SH-SY5Y (cell line): Measurements from ENCODE around the gene HDGFL2.

ENCODE experiments used
- GATA2 ChIP-seq: IDR thresholded peaks from 2 replicates; pipeline ENCODE4 v1.6.1; 2011; ENCODE audit warnings: mild to moderate bottlenecking, low read depth, low read length
- GATA3 ChIP-seq: IDR thresholded peaks from 2 replicates; pipeline ENCODE4 v1.6.1; 2011; ENCODE audit warnings: low read depth, mild to moderate bottlenecking, low read length, moderate library complexity

Gene HDGFL2

DNA sequence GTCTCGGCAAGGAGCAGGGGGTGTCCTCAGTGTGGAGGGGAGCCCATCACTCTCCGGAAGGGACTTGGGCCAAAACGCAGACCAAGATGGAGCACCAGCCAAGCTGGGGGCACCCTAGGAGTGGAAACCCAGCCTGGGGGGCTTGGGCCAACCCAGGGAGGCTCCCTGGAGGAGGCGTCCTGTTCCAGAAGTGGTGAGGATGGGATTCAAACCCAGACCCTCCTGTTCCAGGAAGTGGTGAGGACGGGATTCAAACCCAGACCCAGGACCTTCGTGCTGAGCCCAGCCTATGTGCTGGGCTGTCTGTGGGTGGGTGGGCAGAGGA is 47.0 kb downstream of the HDGFL2 start:
- TF ChIP-seq GATA2 (no peak), GATA3 (no peak)

DNA sequence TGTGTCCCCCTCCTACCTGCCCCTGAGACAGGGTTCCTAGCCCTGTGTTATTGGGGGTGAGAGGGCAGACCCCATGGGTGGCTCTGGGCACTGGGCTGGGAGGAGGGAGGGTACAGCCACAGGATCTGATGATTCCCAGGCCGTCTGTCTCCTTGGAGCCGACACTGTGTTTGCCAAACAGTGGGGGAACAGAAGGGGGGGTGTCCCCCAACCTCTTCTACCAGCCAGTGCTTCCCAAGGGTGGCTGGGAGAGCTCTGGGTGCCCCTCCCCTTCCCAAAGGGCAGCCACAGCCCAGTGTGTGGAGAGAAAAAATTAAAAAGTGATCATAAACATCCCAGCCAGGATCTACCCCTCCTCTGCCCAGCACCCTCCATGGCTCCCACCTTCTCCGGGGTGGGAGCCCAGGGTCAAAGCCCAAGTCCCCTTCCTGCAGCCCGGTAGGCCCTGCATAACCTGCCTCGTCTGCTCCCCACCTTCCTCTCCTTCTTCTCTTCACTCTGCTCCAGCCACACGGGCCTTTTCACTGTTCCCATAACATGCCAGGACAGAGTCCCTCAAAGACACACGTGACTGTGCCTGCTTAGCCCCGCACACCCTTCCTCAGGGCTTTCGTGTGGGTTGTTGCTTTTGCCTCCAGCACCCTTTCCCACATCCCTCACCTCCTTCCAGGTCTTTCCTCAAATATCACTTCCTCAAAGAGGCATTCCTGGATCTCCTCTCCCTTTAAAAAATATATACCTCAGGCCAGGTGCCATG is 47.6 kb downstream of the HDGFL2 start:
- no peak for TF ChIP-seq GATA2
- TF ChIP-seq GATA3 = no peak

DNA sequence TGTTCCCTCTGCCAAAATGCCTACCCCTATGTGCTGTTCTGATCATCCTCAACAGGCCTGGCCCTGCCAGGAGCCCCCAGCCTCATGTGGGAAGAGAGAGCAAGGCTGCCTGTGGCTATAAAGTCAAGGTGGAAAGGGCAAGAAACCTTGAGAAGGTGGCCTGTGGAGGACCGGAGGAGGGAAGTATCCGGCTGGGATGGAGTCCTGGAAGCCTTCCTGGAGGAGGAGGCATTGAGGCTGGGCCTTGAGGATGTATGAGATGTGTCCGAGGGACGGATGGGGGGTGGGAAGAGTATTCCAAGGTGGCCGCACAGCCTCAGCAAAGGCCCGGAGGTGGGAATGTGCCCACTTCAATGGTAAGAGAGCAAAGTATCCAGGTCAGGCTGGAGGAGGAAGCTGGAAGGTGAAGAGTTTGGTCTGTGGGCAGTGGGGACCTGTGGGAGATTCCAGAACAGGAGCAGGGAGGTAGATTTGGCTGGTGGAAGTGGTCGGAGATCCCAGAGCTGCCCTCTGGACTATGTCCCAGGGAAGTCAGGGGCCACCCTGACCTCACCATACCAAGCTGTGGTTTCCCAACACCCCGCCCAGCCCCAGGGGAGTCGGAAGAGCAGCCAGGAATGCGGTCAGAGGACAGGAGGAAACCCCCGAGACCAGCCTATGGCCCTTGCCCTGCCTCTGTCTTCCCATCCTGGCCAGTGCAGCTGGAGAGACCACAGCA is 49.2 kb downstream of the HDGFL2 start:
- no peak for TF ChIP-seq GATA2
- TF ChIP-seq GATA3 = no peak

DNA sequence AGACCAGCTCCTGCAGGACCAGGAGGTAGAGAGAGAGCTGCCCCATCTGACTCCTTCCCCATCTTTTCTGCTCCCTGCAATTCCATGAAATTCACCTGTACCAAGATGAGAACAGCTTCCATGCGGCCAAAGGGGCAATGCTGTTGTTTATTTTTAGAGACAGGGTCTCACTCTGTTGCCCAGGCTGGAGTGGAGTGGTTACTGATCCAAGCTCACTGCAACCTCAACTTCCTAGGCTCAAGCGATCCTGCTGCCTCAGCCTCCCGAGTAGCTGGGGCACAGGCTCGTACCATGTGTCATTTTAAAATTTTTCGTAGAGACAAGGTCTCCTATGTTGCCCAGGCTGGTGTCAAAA is 49.8 kb downstream of the HDGFL2 start:
- TF ChIP-seq GATA3 (no peak), GATA2 (no peak)

DNA sequence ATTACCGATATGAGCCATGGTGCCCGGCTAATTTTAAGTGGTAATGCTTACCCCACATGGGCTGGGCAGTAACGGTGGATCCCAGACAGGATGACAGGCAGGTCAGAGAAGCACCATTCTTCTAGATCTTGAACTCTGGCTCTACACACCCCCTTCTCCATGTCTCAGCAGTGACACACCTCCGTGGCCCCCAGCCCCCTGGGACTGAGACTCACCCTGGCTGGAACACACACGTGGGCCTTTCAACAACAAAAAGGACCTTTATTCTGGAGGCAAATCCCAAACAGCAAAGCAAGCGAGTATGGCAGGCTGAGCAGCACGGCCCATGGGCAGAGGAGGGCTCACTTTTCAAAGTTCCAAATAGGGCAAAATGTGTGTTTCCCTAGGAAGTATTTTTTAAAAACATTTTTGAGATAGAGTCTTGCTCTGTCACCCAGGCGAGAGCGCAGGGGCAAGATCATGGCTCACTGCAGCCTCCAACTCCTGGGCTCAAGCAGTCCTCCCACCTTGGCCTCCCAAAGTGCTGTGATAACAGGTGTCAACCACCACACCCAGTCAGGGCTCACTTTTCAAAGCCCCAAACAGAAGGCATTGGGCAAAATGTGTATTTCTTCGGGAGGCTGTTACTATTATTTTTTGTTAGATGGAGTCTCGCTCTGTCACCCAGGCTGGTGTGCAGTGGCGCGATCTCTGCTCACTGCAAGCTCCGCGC is 50.4 kb downstream of the HDGFL2 start:
- TF ChIP-seq GATA2 (no peak), GATA3 (no peak)

DNA sequence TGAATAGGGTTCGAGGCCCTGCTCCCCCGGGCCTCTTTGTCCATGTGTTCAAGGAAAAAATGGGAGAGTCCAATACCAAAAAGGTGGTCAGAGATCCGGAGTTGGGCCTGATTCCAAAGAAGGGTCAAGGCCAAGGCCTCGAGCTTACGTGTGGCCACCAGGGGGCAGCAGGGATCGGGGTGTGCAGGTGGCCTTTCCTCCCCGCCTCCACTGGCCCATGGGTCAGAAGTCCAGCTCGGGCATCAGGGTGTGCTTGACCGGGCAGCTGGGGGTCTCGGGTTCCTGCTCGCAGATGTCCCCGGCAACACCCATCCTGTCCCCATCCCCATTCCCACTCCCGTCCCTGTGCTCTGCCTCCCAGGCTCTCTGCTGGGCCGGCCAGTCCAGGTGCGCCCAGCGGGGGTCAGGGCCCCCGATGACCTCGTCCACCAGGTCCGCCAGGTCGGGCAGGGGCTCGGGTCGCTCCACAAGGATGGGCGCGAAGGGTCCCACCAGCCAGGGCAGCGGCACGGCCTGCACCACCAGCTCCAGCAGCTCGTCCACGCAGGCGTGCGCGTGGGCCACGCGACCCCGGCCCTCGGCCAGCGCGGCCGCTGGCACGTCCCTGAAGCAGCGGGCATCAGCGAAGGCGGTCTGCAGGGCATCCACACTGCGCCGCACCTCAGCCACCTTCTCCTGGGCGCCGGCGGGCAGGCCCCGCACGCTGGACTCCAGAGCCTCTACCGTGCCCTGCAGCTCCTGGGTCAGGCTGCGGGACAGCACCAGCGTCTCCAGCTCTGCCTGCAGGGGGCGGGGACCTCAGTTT is 51.4 kb downstream of the HDGFL2 start:
- TF ChIP-seq GATA2 = no peak
- no peak for TF ChIP-seq GATA3

DNA sequence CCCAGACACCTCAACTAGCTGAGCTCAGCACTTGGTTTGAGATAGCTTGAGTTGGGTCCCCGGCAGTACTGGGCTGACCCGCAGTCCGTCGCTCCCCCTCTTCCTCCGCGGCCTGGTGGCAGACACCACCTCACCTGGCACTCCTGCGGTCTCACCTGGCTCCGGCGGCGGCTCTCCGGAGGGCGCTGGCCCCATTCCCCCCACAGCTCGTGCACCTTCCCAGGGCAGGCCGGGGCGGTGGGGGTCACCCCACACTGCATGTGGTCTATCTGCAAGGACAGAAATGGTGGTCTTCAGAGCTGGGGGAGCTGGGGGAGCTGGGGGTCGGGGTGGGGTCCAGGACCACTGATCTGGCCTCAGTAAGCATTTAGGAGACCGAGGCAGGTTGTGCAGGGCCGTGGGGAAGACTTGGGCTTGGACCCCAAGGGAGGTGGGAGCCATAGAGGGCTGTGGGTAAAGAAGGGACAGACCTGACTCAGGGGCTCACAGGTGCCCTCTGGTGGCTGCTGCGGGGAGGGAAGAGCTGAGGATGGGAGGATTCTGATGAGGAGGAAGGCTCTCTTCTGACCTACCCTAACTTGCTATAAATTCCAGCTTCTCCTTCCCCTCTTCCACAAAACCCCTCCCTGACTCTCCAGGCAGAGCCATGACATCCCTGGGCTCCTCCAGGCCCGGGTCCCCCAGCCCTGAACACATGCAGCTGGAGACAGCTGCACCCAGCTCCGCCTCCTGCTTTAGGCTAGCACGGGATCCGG is 52.9 kb downstream of the HDGFL2 start:
- no peak for TF ChIP-seq GATA2
- TF ChIP-seq GATA3 = no peak

DNA sequence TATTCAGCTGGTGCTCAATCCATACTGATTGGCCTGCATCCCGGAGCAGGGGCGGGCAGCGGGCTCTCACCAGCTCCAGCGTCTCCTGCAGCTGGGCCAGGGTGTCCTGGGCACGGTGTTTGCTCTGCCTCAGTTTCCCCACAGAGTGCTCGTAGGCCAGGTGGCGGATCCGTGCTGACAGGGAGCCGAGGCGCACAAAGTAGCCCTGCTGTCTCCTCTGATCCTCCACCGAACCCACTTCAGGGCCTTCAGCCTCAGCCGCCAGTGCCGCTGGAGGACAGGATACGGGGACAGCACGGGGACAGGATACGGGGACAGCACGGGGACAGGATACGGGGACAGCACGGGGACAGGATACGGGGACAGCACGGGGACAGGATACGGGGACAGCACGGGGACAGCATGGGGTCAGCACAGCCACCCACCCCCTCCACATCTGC is 53.5 kb downstream of the HDGFL2 start:
- no peak for TF ChIP-seq GATA2
- no peak for TF ChIP-seq GATA3

DNA sequence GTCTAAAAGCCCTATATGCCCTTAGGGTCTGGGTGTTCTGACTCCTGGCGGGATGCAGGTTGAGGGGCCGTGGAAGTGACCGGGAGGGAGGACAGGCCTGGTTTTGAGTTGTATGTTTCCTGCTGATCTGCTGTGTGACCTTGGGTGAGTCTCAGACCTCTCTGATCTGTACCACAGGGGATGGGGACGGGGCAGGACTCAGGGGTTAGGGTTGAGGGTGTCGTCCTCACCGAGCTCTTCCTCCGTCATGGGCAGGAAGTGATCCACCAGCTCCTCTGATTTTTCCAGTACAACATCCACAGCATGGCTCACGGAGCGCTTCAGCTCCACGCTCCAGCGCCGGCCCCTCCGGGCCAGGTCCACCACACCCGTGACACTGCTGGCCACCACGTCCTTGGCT is 56.7 kb downstream of the HDGFL2 start:
- no peak for TF ChIP-seq GATA2
- TF ChIP-seq GATA3 = no peak

DNA sequence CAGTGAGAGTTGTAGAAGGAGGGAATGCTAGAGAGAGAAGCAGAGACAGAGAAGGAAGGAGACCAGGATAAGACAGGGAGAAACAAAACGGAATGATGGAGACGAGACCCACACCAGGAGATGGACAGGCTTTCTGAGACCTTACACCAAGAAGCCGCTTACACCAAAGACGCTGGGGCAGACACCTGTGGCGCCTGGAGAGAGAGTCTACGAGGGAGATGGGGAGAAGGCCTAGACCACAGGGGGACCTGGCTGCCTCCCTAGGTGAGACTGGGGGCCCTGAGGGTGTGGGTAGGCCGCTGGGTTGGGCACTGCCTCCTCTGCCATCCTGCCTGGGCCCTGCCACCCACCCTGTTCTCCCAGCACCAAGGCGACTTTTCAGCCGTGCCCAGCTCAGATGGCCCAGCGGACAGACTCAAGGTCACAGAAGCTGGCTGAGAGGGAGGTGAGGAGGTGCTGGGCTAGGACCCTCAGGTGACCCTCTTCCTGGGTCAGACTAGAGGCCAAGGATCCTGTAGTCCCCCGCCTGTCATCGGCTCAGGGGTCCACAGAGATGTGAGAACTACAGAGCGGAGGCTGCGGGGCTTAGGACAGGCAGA is 57.9 kb downstream of the HDGFL2 start:
- no peak for TF ChIP-seq GATA2
- no peak for TF ChIP-seq GATA3

DNA sequence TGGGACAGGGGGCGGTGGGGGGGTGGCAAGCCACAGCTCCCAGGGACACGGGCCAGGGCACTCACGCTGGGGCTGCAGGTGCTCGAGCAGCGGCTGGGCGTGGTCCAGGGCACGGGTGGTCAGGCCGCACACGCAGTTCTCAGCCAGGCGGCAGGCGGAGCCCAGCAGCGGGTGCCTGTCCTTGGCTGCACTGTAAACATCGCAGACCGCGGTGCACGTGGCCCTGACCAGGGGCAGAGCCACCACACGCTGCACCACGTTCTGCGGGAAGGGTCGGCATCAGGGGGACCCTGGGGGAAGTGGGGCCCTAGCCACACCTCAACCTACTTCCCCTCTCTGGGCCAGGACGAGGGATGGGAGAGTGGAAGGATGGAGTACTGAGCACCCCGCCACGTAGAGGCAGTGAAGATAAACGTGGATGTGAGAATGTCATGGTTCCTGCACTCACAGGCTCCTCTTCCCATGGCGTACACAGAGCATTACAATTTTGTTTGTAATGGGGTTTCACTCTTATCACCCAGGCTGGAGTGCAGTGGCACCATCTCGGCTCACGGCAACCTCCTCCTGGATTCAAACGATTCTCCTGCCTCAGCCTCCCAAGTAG is 59.6 kb downstream of the HDGFL2 start:
- TF ChIP-seq GATA2 = no peak
- TF ChIP-seq GATA3 = no peak

DNA sequence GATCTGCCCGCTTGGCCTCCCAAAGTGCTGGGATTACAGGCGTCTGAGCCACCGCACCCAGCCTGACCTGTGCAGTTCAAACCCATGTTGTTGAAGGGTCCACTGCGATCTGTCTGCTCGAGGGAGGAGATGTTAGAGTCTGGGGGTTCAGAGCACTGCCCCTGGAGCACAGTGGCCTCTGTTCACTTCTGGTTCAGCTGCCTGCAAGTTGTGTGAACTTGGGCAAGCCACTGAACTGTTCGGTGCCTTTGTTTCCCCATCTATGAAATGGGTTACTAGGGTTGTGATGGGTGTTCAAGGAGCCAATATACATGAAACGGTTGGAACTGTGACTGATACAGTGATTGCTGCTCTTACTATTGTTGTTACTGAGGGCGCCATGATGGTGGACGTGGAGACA is 61.2 kb downstream of the HDGFL2 start:
- no peak for TF ChIP-seq GATA3
- no peak for TF ChIP-seq GATA2

DNA sequence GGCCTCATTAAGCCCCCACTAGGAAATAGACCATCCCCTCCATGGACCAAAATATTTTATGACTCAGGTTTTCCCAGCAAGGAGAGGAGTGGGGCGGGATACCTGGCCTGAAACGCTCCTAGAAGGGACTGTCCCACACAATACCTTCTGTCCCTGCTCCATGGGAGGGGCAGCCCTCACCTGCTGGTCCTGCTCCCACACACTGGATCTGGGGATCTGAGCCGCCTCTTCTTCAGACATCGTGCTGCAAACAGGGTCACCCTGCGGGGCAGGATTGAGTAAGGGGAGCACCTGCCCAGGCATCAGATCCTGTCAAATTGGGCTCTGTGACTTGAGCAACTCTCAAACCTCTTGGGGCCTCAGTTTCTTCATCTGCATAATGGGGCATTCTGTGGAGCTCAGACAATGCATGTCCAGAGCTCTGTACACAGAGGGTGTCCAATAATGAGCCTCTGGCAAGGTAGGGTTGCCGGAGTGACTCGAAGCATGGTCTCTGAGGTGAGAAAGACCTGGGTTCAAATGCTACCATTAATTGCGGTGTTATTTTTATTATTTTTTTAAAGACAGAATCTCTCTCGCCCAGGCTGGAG is 61.8 kb downstream of the HDGFL2 start:
- TF ChIP-seq GATA3 = no peak
